GM20431 (cell line): Measurements from ENCODE around the gene FETUB.

Experiments
- in situ Hi-C: fragments of 300-500 bp; cut with MseI, MboI; formaldehyde crosslinking; loops from one replicate; pipeline ENCODE4 v1.15.0; 2020; ENCODE audit warnings: low sequenced_read_pairs; ENCODE audit not compliant: unreplicated experiment

The FETUB gene, protein sequence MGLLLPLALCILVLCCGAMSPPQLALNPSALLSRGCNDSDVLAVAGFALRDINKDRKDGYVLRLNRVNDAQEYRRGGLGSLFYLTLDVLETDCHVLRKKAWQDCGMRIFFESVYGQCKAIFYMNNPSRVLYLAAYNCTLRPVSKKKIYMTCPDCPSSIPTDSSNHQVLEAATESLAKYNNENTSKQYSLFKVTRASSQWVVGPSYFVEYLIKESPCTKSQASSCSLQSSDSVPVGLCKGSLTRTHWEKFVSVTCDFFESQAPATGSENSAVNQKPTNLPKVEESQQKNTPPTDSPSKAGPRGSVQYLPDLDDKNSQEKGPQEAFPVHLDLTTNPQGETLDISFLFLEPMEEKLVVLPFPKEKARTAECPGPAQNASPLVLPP

DNA sequence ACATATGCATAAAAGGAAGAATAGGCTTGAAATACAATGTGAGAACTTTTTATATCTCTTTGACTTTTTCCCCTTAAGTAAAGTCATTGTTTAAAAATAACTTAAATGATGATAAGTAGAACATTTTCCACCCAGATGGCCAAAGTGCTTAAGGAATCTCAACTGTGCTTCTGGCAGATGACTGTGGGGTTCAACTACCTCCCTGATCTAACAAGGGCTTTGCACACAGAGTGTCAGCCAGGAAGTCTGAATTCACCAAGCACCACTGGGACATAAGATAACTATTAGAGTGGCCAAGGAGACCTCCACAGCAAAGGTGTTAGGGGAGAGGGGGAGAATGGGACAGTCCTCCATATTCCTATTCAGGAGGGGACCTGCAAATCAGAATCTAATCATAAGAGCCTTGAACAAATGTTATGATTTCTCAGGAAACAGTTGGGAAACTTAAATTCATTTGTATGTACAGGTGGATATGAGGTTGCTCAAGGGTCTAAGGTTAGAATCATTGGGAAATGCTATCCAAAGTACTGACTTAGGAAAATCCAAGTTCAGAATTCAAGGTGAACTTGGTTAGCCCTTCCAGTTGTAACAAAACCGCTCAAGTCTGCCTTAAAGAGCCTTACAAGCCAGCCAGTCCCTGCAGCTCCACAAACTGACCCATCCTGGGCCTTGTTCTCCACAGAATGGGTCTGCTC is at the start of gene FETUB:
Gene FETUB (plus strand): TSS at position 622 of the 695 bp plus-strand sequence. CDS start 62 bp downstream, at position 684.
- in situ Hi-C loops = no loop called here

DNA sequence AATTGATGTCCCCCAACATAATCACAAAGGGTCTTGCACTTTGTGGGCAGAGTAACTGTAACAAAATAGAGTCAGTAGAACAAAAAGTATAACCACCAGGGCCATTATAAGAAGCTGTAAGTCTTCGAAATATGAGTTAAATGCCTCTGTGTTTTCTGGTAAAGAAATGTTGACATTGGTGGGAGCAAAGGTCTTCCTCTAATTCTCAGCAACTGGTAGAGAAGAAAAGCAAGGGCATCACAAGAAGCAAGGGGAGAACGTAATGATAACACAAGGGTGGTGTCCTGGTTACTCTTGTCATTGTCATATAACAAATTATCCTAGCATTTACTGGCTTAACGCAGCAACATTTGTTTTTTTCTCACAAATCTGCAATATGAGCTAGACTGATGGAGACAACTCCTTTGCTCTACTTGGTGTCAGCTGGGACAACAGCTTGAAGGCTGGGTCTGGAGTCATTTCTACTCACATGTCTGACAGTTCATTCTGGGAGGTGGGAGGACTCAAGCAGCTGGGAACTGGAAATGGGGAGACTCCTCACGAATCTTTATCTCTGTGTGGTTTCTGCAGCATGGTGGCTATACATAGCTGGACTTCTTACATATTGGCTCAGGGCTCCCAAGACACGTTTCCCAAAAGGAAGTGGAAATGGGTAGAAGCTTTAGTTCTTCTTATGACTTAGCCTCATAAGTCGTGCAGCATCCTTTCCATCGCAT is 49.5 kb upstream of the FETUB start:
- in situ Hi-C loops = no loop called here

DNA sequence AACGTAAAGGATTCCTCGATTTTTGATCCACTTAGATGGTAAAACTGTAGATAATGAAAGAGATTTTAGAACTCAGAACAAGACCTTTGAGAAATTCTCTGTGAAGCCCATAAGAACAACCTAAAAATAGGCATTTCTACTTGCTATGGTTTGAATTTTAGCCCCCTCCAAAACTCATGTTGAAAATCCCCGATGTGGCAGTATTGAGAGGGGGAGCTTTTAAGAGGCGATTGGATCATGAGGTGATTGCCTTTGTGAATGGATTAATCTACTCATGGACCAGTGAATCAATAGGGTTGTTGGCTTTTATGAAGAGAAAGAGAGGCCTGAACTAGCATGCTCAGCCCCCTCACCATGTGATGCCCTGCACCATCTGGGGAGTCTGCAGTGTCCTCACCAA is 47.5 kb upstream of the FETUB start:
- in situ Hi-C loops = no loop called here

DNA sequence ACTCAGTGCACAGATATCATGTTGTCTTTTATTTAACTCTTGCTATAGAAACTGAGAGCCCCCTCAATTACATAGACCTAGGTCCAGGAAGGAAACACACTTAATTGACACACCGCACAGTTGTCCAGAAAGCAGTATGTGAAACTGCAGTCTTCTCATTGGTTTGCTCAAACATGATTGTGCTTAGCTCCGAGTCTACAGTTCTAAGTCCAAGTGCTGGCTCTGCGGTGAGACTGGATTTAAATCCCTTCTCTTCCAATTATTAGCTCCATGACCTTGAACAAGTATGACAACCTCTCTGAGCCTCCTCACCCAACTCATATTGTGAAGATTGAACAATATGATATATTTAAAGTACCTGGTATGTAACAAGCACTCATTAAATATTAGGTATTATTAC is 46.3 kb upstream of the FETUB start:
- in situ Hi-C loops = no loop called here

DNA sequence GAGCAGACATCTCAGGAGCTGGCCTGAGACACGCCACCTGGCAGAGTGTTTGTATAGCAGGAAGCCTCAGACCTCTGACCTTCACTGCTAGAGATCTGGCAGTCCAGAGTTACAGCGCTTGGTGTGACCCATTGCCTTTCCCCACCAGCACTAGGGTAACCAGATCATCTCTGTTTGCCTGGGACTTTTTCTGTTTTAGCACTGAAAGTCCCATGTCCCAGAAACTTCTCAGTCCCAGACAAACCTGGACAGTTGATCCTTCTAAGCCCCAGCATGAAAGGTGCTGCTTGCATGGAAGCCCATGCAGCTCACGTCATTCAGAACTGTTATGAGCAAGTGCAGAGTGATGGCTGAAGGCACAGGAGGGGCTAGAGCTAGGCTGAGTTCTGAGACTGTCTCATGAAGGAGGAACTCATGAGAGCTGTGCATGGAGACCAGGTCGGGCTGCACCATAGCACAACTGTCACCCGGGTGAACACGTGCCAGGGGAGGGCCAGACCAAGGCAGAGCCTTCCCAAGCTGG is 45.5 kb upstream of the FETUB start:
- in situ Hi-C loops = no loop called here

DNA sequence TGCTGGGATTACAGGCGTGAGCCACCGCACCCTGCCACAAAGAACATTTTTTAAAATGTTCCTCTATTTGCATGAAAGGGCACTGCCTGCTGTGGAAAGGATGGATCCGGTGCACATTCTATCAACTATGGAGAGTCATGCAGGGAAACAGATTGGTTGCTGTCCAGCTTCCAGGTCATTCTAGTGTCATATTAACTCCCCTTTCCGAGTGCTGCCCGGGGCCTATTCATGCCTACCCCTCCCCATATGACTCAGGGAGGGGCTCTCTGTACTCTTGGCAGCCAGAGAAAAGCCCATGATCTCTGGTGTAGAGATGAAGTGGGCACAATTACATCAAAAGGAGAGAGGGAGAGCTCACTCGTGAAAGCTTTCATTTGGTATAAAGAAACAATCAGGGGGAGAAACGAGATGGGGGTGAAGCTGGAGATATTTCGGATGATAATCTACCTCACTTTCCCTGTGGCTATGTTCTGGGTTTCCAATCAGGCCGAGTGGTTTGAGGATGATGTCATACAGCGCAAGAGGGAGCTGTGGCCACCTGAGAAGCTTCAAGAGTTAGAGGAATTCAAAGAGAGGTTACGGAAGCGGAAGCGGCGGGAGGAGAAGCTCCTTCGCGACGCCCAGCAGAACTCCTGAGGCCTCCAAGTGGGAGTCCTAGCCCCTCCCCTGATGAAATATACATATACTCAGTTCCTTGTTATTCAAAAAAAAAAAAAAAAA is 43.5 kb upstream of the FETUB start:
- in situ Hi-C loops = no loop called here

DNA sequence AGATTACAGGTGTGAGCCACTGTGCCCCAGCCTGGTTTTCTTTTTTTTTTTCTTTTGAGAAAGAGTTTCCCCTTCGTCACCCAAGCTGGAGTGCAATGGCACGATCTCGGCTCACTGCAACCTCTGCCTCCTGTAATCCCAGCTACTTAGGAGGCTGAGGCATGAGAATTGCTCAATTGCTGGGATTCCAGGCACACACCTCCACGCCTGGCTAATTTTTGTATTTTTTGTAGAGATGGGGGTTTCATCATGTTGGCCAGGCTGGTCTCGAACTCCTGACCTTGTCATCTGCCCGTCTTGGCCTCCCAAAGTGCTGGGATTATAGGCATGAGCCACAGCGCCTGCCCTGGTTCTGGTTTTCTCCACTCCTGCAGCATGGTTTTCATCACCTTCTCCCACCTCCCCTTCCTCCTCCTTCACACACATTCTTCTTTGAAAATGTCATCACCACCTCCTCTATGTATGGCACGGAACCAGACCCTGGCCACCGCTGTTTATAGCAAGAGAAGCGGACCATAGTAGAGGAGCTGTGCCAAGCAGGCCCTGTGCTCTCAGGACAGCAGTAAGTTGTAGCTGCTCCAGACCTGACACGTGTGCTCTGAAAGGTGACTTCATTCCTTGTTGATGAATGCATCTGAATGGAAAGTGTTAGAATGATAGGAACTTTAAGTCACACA is 42.0 kb upstream of the FETUB start:
- in situ Hi-C loops = no loop called here

DNA sequence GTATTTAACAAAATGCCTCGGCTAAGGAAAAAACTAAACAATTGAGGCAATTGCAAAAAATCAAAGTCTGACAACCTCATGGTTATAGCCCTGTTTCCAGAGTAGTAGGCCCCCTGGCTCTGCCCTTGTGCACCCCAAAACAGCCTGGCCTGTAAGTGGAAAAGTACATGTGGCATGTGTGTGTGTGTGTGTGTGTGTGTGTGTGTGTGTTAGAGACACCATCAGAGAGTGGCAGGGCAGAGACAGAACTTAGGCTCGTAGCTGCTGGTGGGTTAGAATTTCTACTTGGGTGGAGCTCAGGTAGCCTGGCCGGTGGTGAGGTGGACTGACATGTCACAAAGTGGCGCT is 41.4 kb upstream of the FETUB start:
- in situ Hi-C loops = no loop called here

DNA sequence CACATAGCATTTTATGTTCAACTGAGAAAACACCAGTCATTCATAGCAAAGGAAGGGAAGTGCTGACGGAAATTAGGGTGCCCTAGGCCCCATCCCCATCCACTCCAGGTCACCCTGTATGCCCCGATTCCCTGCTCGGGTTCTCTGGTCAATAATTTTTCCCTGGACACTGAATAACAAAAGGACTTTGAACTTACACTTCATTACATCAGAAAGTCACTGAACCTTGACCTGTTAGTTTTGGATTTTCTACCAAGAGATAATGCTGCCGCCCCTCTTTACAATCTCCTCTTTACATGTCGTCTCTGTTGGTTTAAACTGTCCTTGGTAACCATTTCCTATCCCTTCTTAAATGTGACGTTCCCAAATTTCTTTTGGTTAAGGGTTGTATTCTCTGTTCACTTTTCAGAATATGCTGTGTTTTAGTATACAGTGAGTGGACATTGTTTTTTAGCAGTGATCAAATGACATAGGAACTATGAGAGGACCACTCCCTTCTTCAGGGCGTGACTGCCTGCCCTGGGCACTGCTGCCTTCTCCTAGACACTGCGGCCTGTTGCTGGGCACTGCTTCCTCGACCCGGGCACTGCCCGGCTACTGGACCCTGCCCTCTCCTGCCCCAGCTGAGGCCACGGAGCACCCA is 40.9 kb upstream of the FETUB start:
- in situ Hi-C loops = no loop called here

DNA sequence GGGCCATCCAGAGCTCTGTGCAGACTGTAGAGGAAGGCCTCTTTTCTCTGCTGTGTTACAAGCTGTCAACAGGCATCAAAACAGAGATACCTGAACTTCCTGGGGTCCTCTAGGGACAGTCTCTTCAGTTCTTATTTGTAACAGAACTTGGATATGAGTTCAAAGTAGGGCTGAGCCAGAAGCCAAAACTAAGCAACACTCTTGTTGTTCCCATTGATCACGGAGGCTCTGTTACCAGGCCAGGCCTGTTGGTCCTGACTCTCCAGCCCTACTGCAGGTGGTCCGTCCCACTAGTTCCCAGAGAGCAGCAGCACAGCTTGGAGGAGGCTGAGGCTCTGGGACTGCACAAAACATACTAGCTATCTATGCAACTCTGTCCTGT is 40.4 kb upstream of the FETUB start:
- in situ Hi-C loops = loop anchor here (25.0 kb wide), 1 partner anchor 563 kb away; no protein-coding TSS in a partner anchor

DNA sequence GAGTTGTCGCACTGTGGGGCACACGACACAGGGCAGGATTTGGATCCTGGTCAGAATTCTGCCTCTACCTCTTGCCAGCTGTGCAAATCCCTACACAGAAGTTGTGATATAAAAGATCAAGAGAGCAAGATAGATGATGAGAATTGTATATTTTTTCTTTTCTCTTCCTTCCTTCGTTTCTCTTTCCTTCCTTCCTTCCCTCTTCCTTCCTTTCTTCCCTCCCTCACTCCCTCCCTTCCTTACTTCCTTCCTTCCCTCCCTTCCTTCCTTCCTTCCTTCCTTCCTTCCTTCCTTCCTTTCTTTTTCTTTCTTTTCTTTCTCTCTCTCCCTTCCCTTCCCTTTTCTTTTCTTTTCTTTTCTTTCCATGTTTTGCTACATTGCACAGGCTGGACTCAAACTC is 39.3 kb upstream of the FETUB start:
- in situ Hi-C loops = loop anchor here (25.0 kb wide), 1 partner anchor 561 kb away; no protein-coding TSS in a partner anchor

DNA sequence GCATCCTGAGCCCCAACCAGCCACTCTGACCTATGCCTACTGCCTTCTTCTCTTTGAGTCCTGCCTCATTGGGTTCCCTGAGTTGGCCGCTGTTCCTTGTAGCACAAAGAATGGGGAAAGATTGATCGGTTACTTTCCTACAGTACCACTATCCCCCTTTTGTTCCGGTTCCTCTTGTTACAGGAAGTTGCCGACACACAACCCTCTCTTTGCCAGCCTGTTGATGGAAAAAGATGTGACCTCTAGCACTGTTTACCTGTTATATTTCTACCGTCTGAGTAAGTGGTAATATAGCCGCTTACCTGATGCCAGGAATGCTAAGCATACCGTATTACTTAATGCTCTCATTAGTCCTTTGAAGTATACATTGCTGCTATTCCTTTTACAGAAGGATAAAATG is 37.0 kb upstream of the FETUB start:
- in situ Hi-C loops = loop anchor here (25.0 kb wide), 1 partner anchor 559 kb away; no protein-coding TSS in a partner anchor

DNA sequence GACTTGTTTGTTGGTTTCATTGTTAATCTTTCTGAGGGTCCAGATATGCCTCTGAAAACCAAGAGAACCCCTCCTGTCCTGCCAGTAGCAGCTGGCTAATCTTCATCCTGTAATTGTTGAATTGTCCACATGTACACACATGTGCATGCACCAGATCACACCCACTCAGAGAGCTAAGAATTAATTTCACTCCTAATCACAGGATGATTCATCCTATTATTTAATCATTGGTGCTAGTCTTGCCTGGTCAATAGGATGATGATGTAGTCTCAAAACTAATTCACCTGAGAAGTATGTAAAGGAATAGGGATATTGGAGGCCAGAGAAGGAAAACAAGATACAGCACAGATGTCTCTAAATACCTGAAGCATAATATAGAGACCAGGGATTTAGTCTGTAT is 35.1 kb upstream of the FETUB start:
- in situ Hi-C loops = loop anchor here (25.0 kb wide), 1 partner anchor 557 kb away; no protein-coding TSS in a partner anchor

DNA sequence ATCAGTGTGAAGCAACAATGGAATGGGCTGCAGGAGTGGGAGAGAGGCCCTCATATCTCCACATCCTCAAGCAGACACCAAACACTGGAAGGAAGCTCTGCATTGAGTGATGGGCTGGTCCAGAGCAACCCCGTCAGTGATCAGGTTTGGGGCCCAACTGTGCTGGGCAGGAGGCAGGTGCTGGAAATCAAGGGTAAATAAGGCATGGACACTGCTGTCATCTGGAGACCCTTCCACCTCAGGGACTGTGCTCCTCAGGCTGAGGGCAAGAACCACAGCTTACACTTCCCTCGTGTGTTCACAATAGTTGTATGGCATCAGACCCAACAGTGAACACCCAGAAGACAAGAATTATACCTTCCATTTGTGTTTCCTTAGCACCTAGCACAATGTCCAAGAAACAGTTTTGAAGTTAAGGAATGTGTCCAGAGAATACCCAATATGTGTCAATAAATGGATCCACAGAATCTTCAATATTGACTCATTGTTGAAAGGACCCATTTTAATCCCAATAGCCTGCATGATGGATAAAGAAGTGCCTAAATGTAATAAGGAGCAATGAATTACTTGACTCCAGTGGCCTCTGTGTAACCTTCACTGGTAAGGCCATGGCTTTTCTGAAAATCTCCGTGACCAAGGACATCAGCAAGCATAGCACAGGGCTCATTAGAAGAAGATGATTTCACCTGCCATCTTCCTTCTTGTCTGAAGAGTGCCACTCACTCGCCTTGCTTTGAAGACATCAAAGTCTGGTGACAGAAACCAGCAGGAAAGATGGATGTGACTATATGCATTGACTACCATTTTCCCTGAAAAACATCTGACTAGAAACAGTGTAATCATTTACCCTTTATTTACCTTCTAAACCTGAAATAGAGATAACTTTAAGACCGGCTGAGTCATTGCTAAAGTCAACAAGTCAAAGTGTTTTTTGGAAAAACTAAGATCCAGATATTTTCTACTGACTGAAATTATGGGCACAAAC is 34.3 kb upstream of the FETUB start:
- in situ Hi-C loops = loop anchor here (25.0 kb wide), 1 partner anchor 556 kb away; no protein-coding TSS in a partner anchor

DNA sequence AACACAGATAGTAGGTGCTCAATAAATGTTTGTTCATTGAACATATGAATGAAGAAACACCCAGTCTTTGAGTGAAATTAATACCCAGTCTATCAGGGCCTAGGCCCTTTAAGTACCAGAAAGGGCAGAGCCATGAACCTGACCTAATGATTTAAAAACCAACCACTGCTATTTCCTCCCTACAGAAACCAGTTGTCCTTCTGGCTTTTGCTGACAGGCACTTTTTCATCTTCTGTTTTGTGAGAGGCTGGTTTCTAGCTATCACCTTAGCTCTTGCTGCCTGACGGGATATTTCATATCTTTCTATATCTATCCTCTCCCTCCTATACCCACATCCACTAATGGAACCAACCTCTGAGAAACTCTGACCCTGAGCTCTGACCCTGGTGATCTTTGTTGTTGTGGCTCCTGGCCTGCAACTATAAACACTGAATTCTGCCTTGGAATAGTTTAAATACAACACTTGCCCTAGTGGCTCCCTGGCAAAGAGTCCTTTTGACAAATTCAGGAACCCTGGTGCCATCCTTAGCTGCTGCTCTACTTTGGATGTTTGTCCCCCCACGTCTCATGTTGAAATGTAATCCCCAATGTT is 31.5 kb upstream of the FETUB start:
- in situ Hi-C loops = loop anchor here (25.0 kb wide), 1 partner anchor 554 kb away; no protein-coding TSS in a partner anchor

DNA sequence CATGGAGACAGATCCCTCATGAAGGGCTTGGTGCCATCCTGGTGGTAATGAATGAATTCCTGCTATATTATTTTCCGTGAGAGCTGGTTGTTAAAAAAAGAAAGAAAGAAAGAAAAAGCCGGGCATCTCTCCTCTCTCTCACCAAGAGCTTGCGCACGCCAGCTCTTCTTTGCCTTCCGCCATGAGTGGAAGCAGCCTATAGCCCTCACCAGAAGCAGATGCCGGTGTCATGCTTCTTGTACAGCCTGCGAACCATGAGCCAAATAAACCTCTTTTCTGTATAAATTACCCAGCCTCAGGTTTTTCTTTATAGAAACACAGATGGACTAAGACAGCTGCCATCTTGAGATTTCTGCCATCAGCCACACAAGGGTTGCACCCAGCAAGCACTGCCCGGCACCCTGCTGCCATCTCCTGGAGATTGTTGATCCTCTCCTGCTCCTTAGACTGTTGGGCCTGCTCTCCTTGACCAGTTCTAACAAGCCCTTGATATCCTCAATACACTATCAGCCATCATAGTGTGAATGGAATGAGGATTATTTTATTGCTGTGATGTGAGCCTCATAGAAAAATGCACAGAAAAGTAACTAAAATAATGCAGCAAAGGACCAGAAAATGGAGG is 30.8 kb upstream of the FETUB start:
- in situ Hi-C loops = loop anchor here (25.0 kb wide), 1 partner anchor 553 kb away; no protein-coding TSS in a partner anchor

DNA sequence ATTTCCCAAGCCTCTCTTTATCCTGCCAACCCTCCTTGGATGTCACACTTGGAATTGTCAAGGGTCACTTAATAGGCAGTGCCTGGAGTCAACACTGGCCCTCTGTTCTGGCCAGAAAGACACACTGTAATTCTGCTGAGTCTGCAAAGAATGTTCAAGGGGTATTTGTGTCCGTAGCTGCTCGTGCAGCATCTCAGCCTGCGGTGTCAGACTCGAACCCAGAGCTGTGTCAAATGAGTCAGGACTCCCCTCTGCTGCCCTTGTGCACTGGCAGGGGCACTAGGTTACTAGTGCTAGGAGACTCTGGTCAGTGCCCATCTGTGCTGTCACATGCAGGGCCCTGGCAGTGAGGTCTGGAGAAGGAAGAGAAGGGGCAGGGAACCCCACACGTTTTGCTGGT is 28.1 kb upstream of the FETUB start:
- in situ Hi-C loops = loop anchor here (10.0 to 25.0 kb wide), 2 partner anchors 203 to 550 kb away; no protein-coding TSS in a partner anchor
